M059J (cell line): Measurements from ENCODE around the gene TMEFF1. TPM values are rescaled to one million over a fixed set of nuclear protein-coding genes. Genes with fewer than 3 reads are reported as not detected.

Experiments used
- DNase-seq: peaks from one replicate; pipeline ENCODE4 v3.0.0-alpha.2; 2012; ENCODE audit warnings: low read depth
- total RNA-seq: library from RNA; depleted of rRNA; stranded (reverse); fragments of >200 nt; shearing (Covaris generic); gene quantifications from 2 replicates; pipeline ENCODE4 v1.2.3, GENCODE V29; 2014

The TMEFF1 gene
- total RNA-seq, 1 experiment from 2014 or later: 4.0 TPM

DNA sequence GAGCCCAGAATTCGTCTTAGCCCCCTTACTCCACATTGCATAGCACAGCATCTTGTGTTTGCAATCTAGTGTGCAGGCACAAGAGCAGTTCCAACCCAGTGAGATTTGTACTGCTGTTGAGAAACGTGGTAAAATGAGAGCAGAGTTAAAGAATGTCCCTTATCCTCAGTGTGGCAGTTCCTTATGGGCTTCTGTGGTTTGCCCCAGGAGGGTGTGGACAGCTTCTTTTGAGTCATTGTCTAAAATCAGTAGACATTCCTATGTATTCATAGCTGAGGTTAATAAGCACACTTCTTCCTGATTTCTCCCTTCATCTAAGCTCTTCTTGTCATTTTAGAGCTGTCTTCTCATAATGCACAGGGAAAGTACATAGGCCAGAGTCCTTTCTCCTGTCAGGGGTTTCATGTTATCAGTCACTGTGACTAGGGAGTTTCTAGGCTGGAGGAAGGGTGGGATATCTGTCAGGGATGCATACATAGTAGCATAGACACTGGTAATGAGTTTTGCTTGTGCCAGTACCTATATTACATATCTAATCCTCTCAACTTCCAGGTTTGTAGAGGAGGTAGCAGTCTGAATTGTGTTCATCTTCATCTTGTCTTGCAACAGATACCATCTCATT lies 102.9 kb downstream of the TMEFF1 start:
- peak; percentile 81 for DNase-seq

DNA sequence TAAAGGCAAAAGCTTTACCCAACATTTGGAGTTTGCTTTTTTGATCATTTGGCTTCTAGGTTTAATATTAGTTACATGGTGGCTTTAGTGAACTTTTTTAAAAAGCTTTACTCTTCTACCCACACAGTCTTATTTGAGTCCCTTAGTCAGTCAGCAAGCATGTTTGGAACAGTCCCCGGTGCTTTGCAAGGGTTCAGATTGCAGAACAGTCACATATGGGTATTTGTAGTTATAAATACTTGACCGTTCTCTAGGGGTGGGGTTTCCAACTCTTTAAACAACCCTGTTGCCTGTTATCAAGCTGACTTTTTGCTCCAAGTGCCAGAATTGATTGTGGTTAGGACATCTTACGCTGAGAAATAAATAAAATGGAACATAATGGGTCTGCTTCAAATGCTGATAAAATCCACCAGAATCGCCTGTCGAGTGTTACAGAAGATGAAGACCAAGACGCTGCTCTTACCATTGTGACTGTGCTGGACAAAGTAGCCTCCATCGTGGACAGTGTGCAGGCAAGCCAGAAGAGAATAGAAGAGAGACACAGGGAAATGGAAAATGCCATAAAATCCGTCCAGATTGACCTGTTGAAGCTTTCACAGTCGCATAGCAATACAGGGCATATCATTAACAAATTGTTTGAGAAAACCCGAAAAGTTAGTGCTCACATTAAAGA lies 105.0 kb downstream of the TMEFF1 start, which contains the start of gene CAVIN4:
TSS of gene CAVIN4 (plus strand) at position 304 of the 673 bp plus-strand sequence. CDS start at position 369, 65 bp downstream.
- DNase-seq: no peak

DNA sequence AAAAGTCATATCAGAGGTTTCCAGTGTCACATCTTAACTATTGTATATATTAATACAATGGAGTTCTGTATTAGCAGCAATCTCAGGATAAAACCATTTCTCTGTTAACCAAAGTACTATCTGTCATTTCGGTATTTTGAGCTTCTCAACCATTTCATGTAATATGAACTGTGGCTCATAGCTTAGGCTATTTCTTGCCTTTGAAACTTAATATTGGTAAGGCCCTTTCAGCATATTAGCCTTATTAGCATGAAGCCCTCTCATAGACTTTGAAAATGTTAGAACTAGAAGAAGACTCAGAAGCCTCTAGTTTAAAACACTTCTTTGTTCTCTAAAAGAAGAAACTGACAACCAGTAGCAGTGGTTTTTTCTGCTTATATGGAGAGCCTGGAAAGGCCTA lies 105.7 kb downstream of the TMEFF1 start:
- no peak for DNase-seq

GRCh38 chr9:100579665-100580064 lies 106.7 kb downstream of the TMEFF1 start:
- DNase-seq: peak; percentile 23

GRCh38 chr9:100580257-100580656 lies 107.3 kb downstream of the TMEFF1 start:
- no peak for DNase-seq

- no peak for DNase-seq
Observed at GRCh38 chr9:100581081-100581480, 108.1 kb downstream of the TMEFF1 start.

GRCh38 chr9:100581661-100582060 lies 108.7 kb downstream of the TMEFF1 start:
- no peak for DNase-seq

GRCh38 chr9:100583014-100583802 lies 110.3 kb downstream of the TMEFF1 start:
- no peak for DNase-seq

GRCh38 chr9:100584951-100585350 lies 112.0 kb downstream of the TMEFF1 start:
- DNase-seq: no peak

- no peak for DNase-seq
Observed at GRCh38 chr9:100586093-100586492, 113.1 kb downstream of the TMEFF1 start.

DNA sequence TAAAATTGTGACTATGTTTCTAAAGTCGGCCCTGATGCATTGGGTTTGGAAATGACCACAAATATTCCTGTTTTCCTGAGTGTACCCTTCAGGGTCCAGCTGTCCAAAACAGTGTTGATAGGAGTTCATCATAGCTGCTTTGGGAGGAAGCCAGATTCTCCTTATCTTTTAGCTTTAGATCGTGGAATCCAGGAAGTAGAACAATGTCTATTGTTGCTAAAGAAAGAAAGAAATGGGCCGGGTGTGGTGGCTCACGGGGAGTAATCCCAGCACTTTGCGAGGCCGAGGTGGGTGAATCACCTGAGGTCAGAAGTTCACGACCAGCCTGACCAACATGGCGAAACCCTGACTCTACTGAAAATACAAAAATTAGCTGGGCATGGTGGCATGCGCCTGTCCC lies 114.4 kb downstream of the TMEFF1 start:
- DNase-seq: peak; percentile 88

DNA sequence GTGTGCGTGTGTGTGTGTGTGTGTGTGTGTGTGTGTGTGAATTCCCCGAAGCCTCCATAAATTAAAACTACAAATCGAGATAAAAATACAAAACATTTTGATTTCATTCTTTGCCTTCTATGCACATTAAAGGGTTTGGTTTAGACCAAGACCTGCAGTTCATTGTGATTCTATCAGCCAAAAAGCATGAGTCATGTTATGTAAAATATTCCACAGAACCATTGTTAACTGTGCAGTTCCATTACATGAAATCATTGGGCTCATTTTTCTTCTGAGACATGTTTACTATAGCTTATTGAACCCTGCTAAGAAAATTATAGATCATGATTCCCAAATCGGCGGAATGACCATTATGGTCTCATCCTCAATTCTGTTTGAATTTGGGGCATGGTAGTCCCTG lies 116.6 kb downstream of the TMEFF1 start:
- peak; percentile 73 for DNase-seq

GRCh38 chr9:100590481-100590880 lies 117.5 kb downstream of the TMEFF1 start:
- peak; percentile 83 for DNase-seq

DNA sequence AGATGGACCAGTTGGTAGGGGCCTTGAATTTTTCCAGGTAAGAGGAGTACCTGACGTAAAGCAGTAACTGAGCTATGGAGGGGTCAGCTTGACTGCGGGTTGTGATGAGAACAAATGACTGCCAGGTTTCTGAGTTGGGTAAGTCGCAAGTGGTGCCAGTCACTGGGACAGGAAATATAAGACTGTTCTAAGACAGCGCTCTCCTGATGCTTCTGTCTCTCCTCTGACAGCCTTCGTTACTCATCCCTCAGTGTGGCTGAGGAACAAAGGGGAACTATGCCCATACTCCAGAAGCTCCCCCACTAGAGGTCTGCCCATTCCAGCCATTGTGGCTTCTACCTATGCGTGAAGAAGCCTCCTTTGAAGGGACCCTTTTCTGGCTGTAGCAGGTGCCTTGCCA lies 118.2 kb downstream of the TMEFF1 start:
- no peak for DNase-seq

- no peak for DNase-seq
Observed at GRCh38 chr9:100591639-100592412, 118.9 kb downstream of the TMEFF1 start.

- DNase-seq: peak; percentile 70
Observed at GRCh38 chr9:100595391-100596199, 122.6 kb downstream of the TMEFF1 start.

GRCh38 chr9:100597236-100597635 lies 124.3 kb downstream of the TMEFF1 start:
- DNase-seq: peak; percentile 52

DNA sequence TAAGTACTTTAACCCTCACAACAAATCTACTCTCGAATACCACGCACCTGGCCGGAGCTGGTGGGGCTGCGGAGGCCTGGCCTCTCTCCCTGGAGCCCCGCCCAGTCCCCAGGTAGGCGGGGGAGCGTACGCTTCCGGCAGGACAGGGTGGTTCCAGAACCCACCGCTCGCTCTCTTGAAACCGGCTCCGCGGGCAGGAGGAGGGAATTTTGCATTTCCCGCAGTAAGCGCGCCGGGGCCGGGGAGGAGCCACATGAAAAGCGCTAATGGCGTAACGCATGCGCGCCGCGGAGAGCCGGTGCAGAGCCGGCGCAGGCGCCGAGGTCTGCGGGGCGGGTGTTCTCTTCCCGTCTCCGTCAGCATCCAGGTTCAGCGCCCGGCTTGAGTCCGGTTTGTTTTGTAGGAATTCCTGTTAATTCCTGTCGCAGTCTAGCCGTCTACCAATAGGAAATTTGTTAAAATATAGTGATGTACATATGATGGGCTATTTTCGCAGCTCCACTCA lies 125.7 kb downstream of the TMEFF1 start:
- DNase-seq: peak; percentile 79

GRCh38 chr9:100600521-100601079 lies 127.7 kb downstream of the TMEFF1 start:
- no peak for DNase-seq

DNA sequence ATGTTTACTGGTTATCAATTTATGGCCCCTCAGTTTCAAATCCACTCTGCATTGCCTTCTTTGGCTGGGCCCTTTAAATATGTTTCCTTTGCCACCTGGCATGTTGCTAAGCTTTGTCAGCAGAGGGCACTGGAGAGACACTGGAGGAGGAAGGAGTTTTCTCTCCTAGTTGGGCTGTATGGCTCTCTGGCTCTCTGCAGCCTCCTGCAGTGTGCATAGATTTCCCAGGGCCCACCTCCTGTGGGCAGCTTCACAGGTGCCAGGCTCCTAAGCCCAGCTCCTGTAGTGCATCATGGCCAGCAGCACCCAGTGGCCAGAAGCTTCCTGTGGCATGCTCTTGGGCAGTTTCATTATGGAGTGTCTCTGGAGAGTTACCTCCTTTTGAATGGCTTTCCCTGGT lies 128.3 kb downstream of the TMEFF1 start:
- DNase-seq: peak; percentile 70
